ENCODE measurements around the gene OR2T5.
"Not testable (repeated sequence)": the region's sequence is repeated elsewhere in the genome, so short reads cannot be mapped to it uniquely, and the experiment has no call there.

Gene OR2T5

GRCh38 chr1:248488289-248488688 is at the start of gene OR2T5:
OR2T5 (plus strand) TSS chr1:248488589; CDS start chr1:248488589, 0 bp downstream.
- not testable (repeated sequence) for DNase-seq (ENCODE audit: low read depth in 2 of 2)

- not testable (repeated sequence) for DNase-seq (ENCODE audit: low read depth in 2 of 2)
Observed at GRCh38 chr1:248438668-248439067, 49.7 kb upstream of the OR2T5 start.

GRCh38 chr1:248439283-248439682 is 49.1 kb upstream of the OR2T5 start:
- not testable (repeated sequence) for DNase-seq (ENCODE audit: low read depth in 2 of 2)

GRCh38 chr1:248442500-248443277 is 45.7 kb upstream of the OR2T5 start:
- DNase-seq (ENCODE audit: low read depth in 2 of 2), result not testable (repeated sequence)

- not testable (repeated sequence) for DNase-seq (ENCODE audit: low read depth in 2 of 2)
Observed at GRCh38 chr1:248444603-248445002, 43.8 kb upstream of the OR2T5 start.

GRCh38 chr1:248445399-248445798 is 43.0 kb upstream of the OR2T5 start, which contains the start of gene OR2T2:
OR2T2 (plus strand) TSS chr1:248445637; CDS start chr1:248452798, 7,161 bp downstream.
- DNase-seq (ENCODE audit: low read depth in 2 of 2), result not testable (repeated sequence)

- not testable (repeated sequence) for DNase-seq (ENCODE audit: low read depth in 2 of 2)
Observed at GRCh38 chr1:248448409-248449074, 39.8 kb upstream of the OR2T5 start.

- not testable (repeated sequence) for DNase-seq (ENCODE audit: low read depth in 2 of 2)
Observed at GRCh38 chr1:248449821-248450465, 38.4 kb upstream of the OR2T5 start.

- not testable (repeated sequence) for DNase-seq (ENCODE audit: low read depth in 2 of 2)
Observed at GRCh38 chr1:248450466-248451145, 37.8 kb upstream of the OR2T5 start.

GRCh38 chr1:248453619-248454018 is 34.8 kb upstream of the OR2T5 start:
- DNase-seq (ENCODE audit: low read depth in 2 of 2), result not testable (repeated sequence)

GRCh38 chr1:248455045-248455444 is 33.3 kb upstream of the OR2T5 start:
- not testable (repeated sequence) for DNase-seq (ENCODE audit: low read depth in 2 of 2)

GRCh38 chr1:248456635-248457034 is 31.8 kb upstream of the OR2T5 start:
- DNase-seq (ENCODE audit: low read depth in 2 of 2), result not testable (repeated sequence)

GRCh38 chr1:248459117-248459516 is 29.3 kb upstream of the OR2T5 start:
- DNase-seq (ENCODE audit: low read depth in 2 of 2), result not testable (repeated sequence)

GRCh38 chr1:248471154-248471553 is 17.2 kb upstream of the OR2T5 start:
- DNase-seq (ENCODE audit: low read depth in 2 of 2), result no peak

GRCh38 chr1:248472111-248472510 is 16.3 kb upstream of the OR2T5 start:
- not testable (repeated sequence) for DNase-seq (ENCODE audit: low read depth in 2 of 2)

GRCh38 chr1:248473051-248473450 is 15.3 kb upstream of the OR2T5 start, which contains the start of gene OR2T3:
OR2T3 (plus strand) TSS chr1:248473351; CDS start chr1:248473351, 0 bp downstream.
- DNase-seq (ENCODE audit: low read depth in 2 of 2), result not testable (repeated sequence)

- DNase-seq (ENCODE audit: low read depth in 2 of 2), result not testable (repeated sequence)
Observed at GRCh38 chr1:248475660-248476059, 12.7 kb upstream of the OR2T5 start.

- DNase-seq (ENCODE audit: low read depth in 2 of 2), result not testable (repeated sequence)
Observed at GRCh38 chr1:248481686-248482579, 6.5 kb upstream of the OR2T5 start.

GRCh38 chr1:248496661-248497060 is 8.3 kb downstream of the OR2T5 start:
- DNase-seq (ENCODE audit: low read depth in 2 of 2), result not testable (repeated sequence)

GRCh38 chr1:248500305-248501035 is 12.1 kb downstream of the OR2T5 start:
- not testable (repeated sequence) for DNase-seq (ENCODE audit: low read depth in 2 of 2)
